GM12878 (cell line): ENCODE results near the gene TIE1. TPM values are rescaled to one million over a fixed set of nuclear protein-coding genes. Genes with fewer than 3 reads are reported as not detected.

Source experiments
- ATAC-seq: fragments of 200-7000 bp; cut with Tn5 transposase; 3 replicates; pipeline ENCODE4 v1.9.1; 2020; ENCODE audit warnings: mild to moderate bottlenecking, moderate library complexity
- BruUV-seq: library from RNA; stranded (reverse); fragments of 400-500 nt; replicated peaks from 2 replicates; lab custom pipeline; 2021; lab: Mats Ljungman, UMichigan
- CTCF ChIA-PET: fragments of 300-600 bp; sonication (Branson Sonifier 250); formaldehyde crosslinking; extraction: SDS; loops from one replicate; lab custom pipeline; 2021; ENCODE audit warnings: inconsistent platforms; lab: Yijun Ruan, JAX
- POLR2A ChIA-PET: fragments of 350-600 bp; formaldehyde crosslinking; extraction: SDS; loops from one replicate; lab custom pipeline; 2021; ENCODE audit warnings: inconsistent platforms; lab: Charles Lee
- RAD21 ChIA-PET: fragments of 300-600 bp; sonication (Branson Sonifier 250); formaldehyde crosslinking; loops from one replicate; lab custom pipeline; 2023; ENCODE audit warnings: antibody characterized with exemption; ENCODE audit not compliant: unreplicated experiment; lab: Charles Lee
- SMC1A ChIA-PET: fragments of 300-600 bp; sonication (Branson Sonifier 250); formaldehyde crosslinking; loops from one replicate; lab custom pipeline; 2023; ENCODE audit not compliant: unreplicated experiment, uncharacterized antibody; lab: Charles Lee
- DNase-seq: peaks from one replicate; pipeline ENCODE4 v3.0.0-alpha.2; 2011; ENCODE audit warnings: low read depth, low spot score
- FAIRE-seq: peaks from 3 replicates; lab custom pipeline; 2011; peaks lifted over from hg19 to GRCh38; lab: Jason Lieb, UNC
- H2AFZ ChIP-seq: 2 replicates; pipeline ENCODE4 v1.6.0; 2011; ENCODE audit warnings: low read depth, low read length, control low read depth; ENCODE audit not compliant: control insufficient read depth
- H3K27ac ChIP-seq: 2 replicates; pipeline ENCODE4 v1.5.1; 2011; ENCODE audit warnings: control low read depth; ENCODE audit not compliant: control insufficient read depth, insufficient read depth
- H3K27me3 ChIP-seq, 2 experiments: replicated peaks in 1 of 2; 2 replicates each; pipeline versions ENCODE4 v1.6.0 to v1.6.1; 2011; ENCODE audit warnings: low read length in 1 of 2; ENCODE audit not compliant: control insufficient read depth in 2 of 2, insufficient read depth in 2 of 2
- H3K36me3 ChIP-seq, 2 experiments: 2 replicates each; pipeline ENCODE4 v1.5.1; 2011; ENCODE audit warnings: low read length in 1 of 2; ENCODE audit not compliant: control insufficient read depth in 2 of 2, insufficient read depth in 2 of 2
- H3K4me1 ChIP-seq: 2 replicates; pipeline ENCODE4 v1.6.1; 2011; ENCODE audit warnings: mild to moderate bottlenecking, low read length, moderate library complexity, mixed read lengths; ENCODE audit not compliant: control insufficient read depth, insufficient read depth
- H3K4me2 ChIP-seq: 2 replicates; pipeline ENCODE4 v1.6.0; 2011; ENCODE audit warnings: control low read depth; ENCODE audit not compliant: control insufficient read depth, insufficient read depth
- H3K4me3 ChIP-seq: fragments of 200-600 bp; sonication (generic); 2 replicates; pipeline ENCODE4 v1.5.1; 2016
- H3K79me2 ChIP-seq: 2 replicates; pipeline ENCODE4 v1.6.0; 2011; ENCODE audit warnings: low read length; ENCODE audit not compliant: control insufficient read depth, insufficient read depth
- H3K9ac ChIP-seq: 2 replicates; pipeline ENCODE4 v1.8.0; 2011; ENCODE audit warnings: low read length, control low read depth, mixed read lengths; ENCODE audit not compliant: control insufficient read depth, insufficient read depth
- H3K9me3 ChIP-seq: replicated peaks from 3 replicates; pipeline ENCODE4 v1.5.1; 2011; ENCODE audit warnings: mild to moderate bottlenecking, low read length; ENCODE audit not compliant: control insufficient read depth, insufficient read depth
- H4K20me1 ChIP-seq: 2 replicates; pipeline ENCODE4 v1.6.0; 2011; ENCODE audit not compliant: control insufficient read depth, insufficient read depth
- ASH2L ChIP-seq: fragments of 300-600, 200-600 bp; sonication (generic); IDR thresholded peaks from 2 replicates; pipeline ENCODE4 v1.6.1; 2017; ENCODE audit warnings: low read depth, mild to moderate bottlenecking, borderline replicate concordance
- MTA3 ChIP-seq: IDR thresholded peaks from 2 replicates; pipeline ENCODE4 v1.6.1; 2012; ENCODE audit warnings: low read length, inconsistent platforms, borderline replicate concordance
- NFXL1 ChIP-seq: fragments of 450-650 bp; IDR thresholded peaks from 2 replicates; pipeline ENCODE4 v1.6.1; 2017; ENCODE audit warnings: antibody characterized with exemption, mild to moderate bottlenecking, borderline replicate concordance
- POU2F2 ChIP-seq: IDR thresholded peaks from 3 replicates; pipeline ENCODE4 v1.6.1; 2011; ENCODE audit warnings: low read depth, mild to moderate bottlenecking, low read length, borderline replicate concordance
- SPI1 ChIP-seq: IDR thresholded peaks from 2 replicates; pipeline ENCODE4 v1.6.1; 2011; ENCODE audit warnings: low read depth, mild to moderate bottlenecking, low read length, moderate library complexity, borderline replicate concordance; ENCODE audit not compliant: insufficient read depth
- TCF3 ChIP-seq: IDR thresholded peaks from 2 replicates; pipeline ENCODE4 v1.6.1; 2012; ENCODE audit warnings: low read depth, mild to moderate bottlenecking, low read length, borderline replicate concordance; ENCODE audit not compliant: insufficient read depth
- WGBS: methylation state at CpG from one replicate; pipeline ENCODE4 v1.1.6; 2016; ENCODE audit warnings: low lambda C conversion rate; ENCODE audit not compliant: insufficient replicate concordance, insufficient coverage; ENCODE audit errors: missing lambda C conversion rate; 5-methylcytosine and 5-hydroxymethylcytosine counted together
- in situ Hi-C: fragments of 300-500 bp; cut with MboI; formaldehyde crosslinking; loops from 9 replicates; pipeline ENCODE4 v1.14.3; 2018; ENCODE audit warnings: mixed read lengths
- intact Hi-C: fragments of 100-400 bp; cut with micrococcal nuclease; formaldehyde crosslinking; loops from one replicate; pipeline ENCODE4 v1.14.2; 2022; ENCODE audit not compliant: unreplicated experiment
- polyA plus RNA-seq, 11 experiments: library from polyadenylated mRNA; depleted of rRNA in 4 of 11; unstranded in 6 of 11; stranded (reverse) in 5 of 11; fragments of >200 nt; fragmentation: Nextera tagmentation in 4 of 11; fragmentation: Illumina TruSeq in 1 of 11; extraction: Ambion mirVana in 4 of 11; extraction: Trizol in 1 of 11; gene quantifications; 1 replicate in 1 of 11; 2 replicates in 10 of 11; pipeline versions ENCODE4 v1.2.1 to v1.2.3, GENCODE V29; 2011 to 2016; ENCODE audit warnings: inconsistent platforms in 2 of 11, missing spikeins in 2 of 11, low read depth in 1 of 11
- total RNA-seq, 4 experiments: library from RNA; depleted of rRNA in 3 of 4; stranded (reverse); fragments of >200 nt in 3 of 4; fragmentation: Illumina TruSeq in 1 of 4; extraction: Trizol in 1 of 4; gene quantifications; 2 replicates each; pipeline versions ENCODE4 v1.2.1 to v1.2.3, GENCODE V29; 2013 to 2021

TIE1 gene
- total and polyA plus RNA-seq, 10 of the 15 experiments (the other 5 are each of a cell fraction or from before 2014, with no cell fraction given): 0.26 to 3.9 (median 1.3) TPM

DNA sequence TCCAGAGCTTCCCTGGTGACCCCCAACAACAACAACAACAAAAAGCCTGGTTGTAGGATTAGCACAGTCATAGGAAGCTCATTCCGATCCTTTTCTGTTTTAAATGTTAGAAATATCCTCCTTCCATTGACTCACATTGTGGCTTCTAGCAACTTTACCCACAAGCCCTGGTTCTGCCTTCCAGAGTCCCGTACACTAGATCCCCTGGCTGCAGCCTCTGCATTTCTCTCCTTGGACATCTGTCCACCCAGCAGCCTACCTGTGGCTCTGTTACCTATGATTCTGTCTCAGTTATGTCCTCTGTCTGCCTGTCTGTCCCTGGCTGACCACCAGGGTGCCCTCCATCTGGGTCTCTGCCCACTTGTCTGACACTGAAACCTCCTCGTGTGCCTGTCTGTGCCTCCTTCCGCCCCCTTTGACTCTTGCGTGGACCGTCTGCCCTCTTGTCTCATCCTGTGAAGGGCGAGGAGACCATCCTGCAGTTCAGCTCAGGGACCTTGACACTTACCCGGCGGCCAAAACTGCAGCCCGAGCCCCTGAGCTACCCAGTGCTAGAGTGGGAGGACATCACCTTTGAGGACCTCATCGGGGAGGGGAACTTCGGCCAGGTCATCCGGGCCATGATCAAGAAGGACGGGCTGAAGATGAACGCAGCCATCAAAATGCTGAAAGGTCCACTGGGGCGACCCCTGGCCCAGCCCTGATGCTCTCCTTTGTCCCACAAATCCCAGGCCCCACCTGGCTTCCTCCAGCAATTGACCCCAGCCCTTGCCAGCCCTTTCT, 16.1 kb downstream of the TIE1 start:
- Histone ChIP-seq H3K4me1 (no peaks in the 10 kb centered on the region), H3K4me2 (no peak overlapping the region), H3K27ac (no peak overlapping the region), H3K9me3 (no peaks in the 10 kb centered on the region), H3K4me3 (no peak overlapping the region), H3K79me2 (no peaks in the 10 kb centered on the region), H2AFZ (no peak overlapping the region), H4K20me1 (no peaks in the 10 kb centered on the region), H3K36me3 (no peaks in the 10 kb centered on the region), H3K9ac (no peak overlapping the region), H3K27me3 (no peaks in the 10 kb centered on the region)
- no TSS peak for BruUV-seq
- CTCF ChIA-PET: interaction anchor here (1.4 kb wide), 1 partner anchor 78 kb away, joined by 4 read pairs; no protein-coding TSS in a partner anchor
- POLR2A ChIA-PET: no interaction called here
- FAIRE-seq (no peak), ATAC-seq (no peak), DNase-seq (no peak)
- RAD21 ChIA-PET: no interaction called here
- WGBS: 51% methylated on average over 16 of the region's 16 CpGs
- SMC1A ChIA-PET: interaction anchor here (0.5 to 1.1 kb wide), 3 partner anchors 19 to 862 kb away, joined by 3 to 5 read pairs (median 3); no protein-coding TSS in a partner anchor
- intact Hi-C loops: no loop called here
- TF ChIP-seq MTA3 (no peak), NFXL1 (no peak), SPI1 (no peak), POU2F2 (no peak), TCF3 (no peak), ASH2L (no peak)
- in situ Hi-C loops: no loop called here
